Islet of Langerhans (tissue), 1 donor: ENCODE data around the gene AVPR2.

Source experiments
- FAIRE-seq: peaks from one replicate; lab custom pipeline; 2011; peaks lifted over from hg19 to GRCh38; lab: Jason Lieb, UNC

Gene AVPR2

GRCh38 chrX:153952373-153953026 lies 48.0 kb downstream of the AVPR2 start:
- no peak for FAIRE-seq

GRCh38 chrX:153953342-153953830 lies 48.9 kb downstream of the AVPR2 start:
- FAIRE-seq: no peak

GRCh38 chrX:153953892-153954557 lies 49.6 kb downstream of the AVPR2 start:
- no peak for FAIRE-seq

GRCh38 chrX:153954558-153955227 lies 50.2 kb downstream of the AVPR2 start:
- no peak for FAIRE-seq

GRCh38 chrX:153955228-153955732 lies 50.8 kb downstream of the AVPR2 start:
- FAIRE-seq: no peak

GRCh38 chrX:153956044-153956907 lies 51.8 kb downstream of the AVPR2 start:
- no peak for FAIRE-seq
